ENCODE data around the gene PDE3B. TPM values are rescaled to one million over a fixed set of nuclear protein-coding genes. Genes with fewer than 3 reads are reported as not detected.
"Not testable (repeated sequence)": the region's sequence is repeated elsewhere in the genome, so short reads cannot be mapped to it uniquely, and the experiment has no call there.

PDE3B gene
- total and polyA plus RNA-seq, 7 experiments from 2014 or later, result 49.7 to 268 (median 139) TPM

- intact Hi-C loops (cut with micrococcal nuclease); H3K9me3 ChIP-seq (ENCODE audit: control insufficient read depth in 2 of 3, low read length in 3 of 3); H3K27ac ChIP-seq (ENCODE audit: low read depth, low read length); H3K27me3 Mint-ChIP-seq; H3K4me1 ChIP-seq (ENCODE audit: control insufficient read depth in 2 of 2, insufficient read depth in 2 of 2, low read length in 2 of 2); H3K27me3 ChIP-seq (ENCODE audit: control insufficient read depth in 2 of 2, insufficient read depth in 2 of 2, low read length in 2 of 2); ATAC-seq; H3K4me3 ChIP-seq (ENCODE audit: low read length); DNase-seq: not testable (repeated sequence)
- ChIA-PET POLR2A (interaction anchor here (1.3 to 1.4 kb wide), 2 partner anchors 19 to 31 kb away, joined by 4 to 6 read pairs; no protein-coding TSS in a partner anchor), CTCF (interaction anchor here (1.6 kb wide), 1 partner anchor 156 kb away, joined by 3 read pairs; no protein-coding TSS in a partner anchor)
- Mint-ChIP-seq H3K36me3 (peaks cover 19 to 79% (median 70%) of the 10 kb centered on the region in 5 donors), H3K4me1 (peaks cover 13 to 61% (median 53%) of the 10 kb centered on the region in 7 donors), H3K27ac (peak overlapping the region in 3 of 9 donors; percentile 29 to 57 (median 32)), H3K9me3 (peaks cover 0 to 14% (median 0%) of the 10 kb centered on the region in 11 donors), H3K4me3 (peak overlapping the region in 1 of 10 donors; percentile 3)
- H3K36me3 ChIP-seq (ENCODE audit: control insufficient read depth in 2 of 3, insufficient read depth in 3 of 3, low read length in 3 of 3), result peaks cover 0 to 15% (median 0%) of the 10 kb centered on the region in 3 experiments
These were observed 152.4 kb downstream of the PDE3B start for GRCh38 chr11:14796028-14796427.

GRCh38 chr11:14803846-14804245 lies 160.2 kb downstream of the PDE3B start:
- peaks cover 0 to 46% (median 25%) of the 10 kb centered on the region in 3 experiments for H3K36me3 ChIP-seq (ENCODE audit: control insufficient read depth in 2 of 3, insufficient read depth in 3 of 3, low read length in 3 of 3)
- H3K4me3 ChIP-seq (ENCODE audit: low read length), result no peak overlapping the region
- Mint-ChIP-seq H3K36me3 (peaks cover 31 to 81% (median 70%) of the 10 kb centered on the region in 5 donors), H3K27ac (no peak overlapping the region), H3K9me3 (peaks cover 2 to 17% (median 5%) of the 10 kb centered on the region in 11 donors), H3K4me3 (no peak overlapping the region), H3K4me1 (peaks cover 7 to 37% (median 24%) of the 10 kb centered on the region in 7 donors), H3K27me3 (no peaks in the 10 kb centered on the region)
- POLR2A ChIA-PET, result interaction anchor here (0.6 kb wide), 1 partner anchor 39 kb away, joined by 3 read pairs; no protein-coding TSS in a partner anchor
- CTCF ChIA-PET, result interaction anchor here (2.4 kb wide), 1 partner anchor 104 kb away, joined by 10 read pairs; no protein-coding TSS in a partner anchor
- intact Hi-C loops (cut with micrococcal nuclease), result no loop called here
- ATAC-seq, result no peak
- H3K4me1 ChIP-seq (ENCODE audit: control insufficient read depth in 2 of 2, insufficient read depth in 2 of 2, low read length in 2 of 2), result no peaks in the 10 kb centered on the region
- no peaks in the 10 kb centered on the region for H3K9me3 ChIP-seq (ENCODE audit: control insufficient read depth in 2 of 3, low read length in 3 of 3)
- H3K27ac ChIP-seq (ENCODE audit: low read depth, low read length), result no peak overlapping the region
- no peaks in the 10 kb centered on the region for H3K27me3 ChIP-seq (ENCODE audit: control insufficient read depth in 2 of 2, insufficient read depth in 2 of 2, low read length in 2 of 2)
- no peak for DNase-seq

GRCh38 chr11:14809466-14809865 lies 165.9 kb downstream of the PDE3B start:
- Histone ChIP-seq H3K27ac (ENCODE audit: low read depth, low read length) (no peak overlapping the region), H3K9me3 (ENCODE audit: control insufficient read depth in 2 of 3, low read length in 3 of 3) (no peaks in the 10 kb centered on the region), H3K36me3 (ENCODE audit: control insufficient read depth in 2 of 3, insufficient read depth in 3 of 3, low read length in 3 of 3) (peaks cover 0 to 43% (median 9%) of the 10 kb centered on the region in 3 experiments), H3K4me1 (ENCODE audit: control insufficient read depth in 2 of 2, insufficient read depth in 2 of 2, low read length in 2 of 2) (no peaks in the 10 kb centered on the region), H3K4me3 (ENCODE audit: low read length) (no peak overlapping the region), H3K27me3 (ENCODE audit: control insufficient read depth in 2 of 2, insufficient read depth in 2 of 2, low read length in 2 of 2) (no peaks in the 10 kb centered on the region)
- ChIA-PET POLR2A (no interaction called here), CTCF (no interaction called here)
- Mint-ChIP-seq H3K36me3 (peaks cover 20 to 74% (median 64%) of the 10 kb centered on the region in 5 donors), H3K27me3 (no peaks in the 10 kb centered on the region), H3K9me3 (peaks cover 3 to 23% (median 6%) of the 10 kb centered on the region in 11 donors), H3K27ac (peak overlapping the region in 3 of 9 donors; percentile 18 to 36 (median 32)), H3K4me1 (peaks cover 0 to 11% (median 5%) of the 10 kb centered on the region in 7 donors), H3K4me3 (no peak overlapping the region)
- no peak for ATAC-seq
- no peak for DNase-seq
- intact Hi-C loops (cut with micrococcal nuclease), result no loop called here

- no peak overlapping the region for H3K4me3 Mint-ChIP-seq
- peaks cover 0 to 14% (median 0%) of the 10 kb centered on the region in 7 donors for H3K4me1 Mint-ChIP-seq
- Histone ChIP-seq H3K9me3 (ENCODE audit: control insufficient read depth in 2 of 3, low read length in 3 of 3) (no peaks in the 10 kb centered on the region), H3K27ac (ENCODE audit: low read depth, low read length) (no peak overlapping the region), H3K36me3 (ENCODE audit: control insufficient read depth in 2 of 3, insufficient read depth in 3 of 3, low read length in 3 of 3) (peaks cover 0 to 37% (median 0%) of the 10 kb centered on the region in 3 experiments), H3K27me3 (ENCODE audit: control insufficient read depth in 2 of 2, insufficient read depth in 2 of 2, low read length in 2 of 2) (no peaks in the 10 kb centered on the region), H3K4me3 (ENCODE audit: low read length) (no peak overlapping the region), H3K4me1 (ENCODE audit: control insufficient read depth in 2 of 2, insufficient read depth in 2 of 2, low read length in 2 of 2) (no peaks in the 10 kb centered on the region)
- ChIA-PET POLR2A (interaction anchor here (0.6 to 0.8 kb wide), 3 partner anchors 47 to 274 kb away, joined by 3 to 5 read pairs (median 4); no protein-coding TSS in a partner anchor), CTCF (interaction anchor here (1.0 to 1.2 kb wide), 2 partner anchors 45 to 79 kb away, joined by 3 read pairs; partner anchors contain the start of gene CYP2R1)
- no peak for ATAC-seq
- no peaks in the 10 kb centered on the region for H3K27me3 Mint-ChIP-seq
- H3K36me3 Mint-ChIP-seq, result peaks cover 11 to 68% (median 57%) of the 10 kb centered on the region in 5 donors
- H3K9me3 Mint-ChIP-seq, result peaks cover 0 to 10% (median 0%) of the 10 kb centered on the region in 11 donors
- no peak for DNase-seq
- intact Hi-C loops (cut with micrococcal nuclease), result no loop called here
- peak overlapping the region in 2 of 9 donors; percentile 9 to 82 for H3K27ac Mint-ChIP-seq
These were observed 169.2 kb downstream of the PDE3B start for GRCh38 chr11:14812757-14813156.

- Histone ChIP-seq H3K27me3 (ENCODE audit: control insufficient read depth in 2 of 2, insufficient read depth in 2 of 2, low read length in 2 of 2) (no peaks in the 10 kb centered on the region), H3K27ac (ENCODE audit: low read depth, low read length) (no peak overlapping the region), H3K9me3 (ENCODE audit: control insufficient read depth in 2 of 3, low read length in 3 of 3) (no peaks in the 10 kb centered on the region), H3K4me3 (ENCODE audit: low read length) (no peak overlapping the region), H3K4me1 (ENCODE audit: control insufficient read depth in 2 of 2, insufficient read depth in 2 of 2, low read length in 2 of 2) (no peaks in the 10 kb centered on the region), H3K36me3 (ENCODE audit: control insufficient read depth in 2 of 3, insufficient read depth in 3 of 3, low read length in 3 of 3) (peaks cover 0 to 38% (median 0%) of the 10 kb centered on the region in 3 experiments)
- intact Hi-C loops (cut with micrococcal nuclease), result no loop called here
- ChIA-PET POLR2A (interaction anchor here (0.6 to 1.2 kb wide), 2 partner anchors 47 to 342 kb away, joined by 4 read pairs; no protein-coding TSS in a partner anchor), CTCF (no interaction called here)
- peaks cover 0 to 14% (median 0%) of the 10 kb centered on the region in 7 donors for H3K4me1 Mint-ChIP-seq
- no peak for ATAC-seq
- H3K4me3 Mint-ChIP-seq, result no peak overlapping the region
- peaks cover 11 to 66% (median 55%) of the 10 kb centered on the region in 5 donors for H3K36me3 Mint-ChIP-seq
- no peaks in the 10 kb centered on the region for H3K27me3 Mint-ChIP-seq
- peaks cover 0 to 6% (median 0%) of the 10 kb centered on the region in 11 donors for H3K9me3 Mint-ChIP-seq
- DNase-seq, result no peak
- peak overlapping the region in 3 of 9 donors; percentile 5 to 75 (median 33) for H3K27ac Mint-ChIP-seq
These were observed 169.9 kb downstream of the PDE3B start for GRCh38 chr11:14813516-14813915.

- no peak for DNase-seq
- no peak overlapping the region for H3K4me3 ChIP-seq (ENCODE audit: low read length)
- H3K9me3 ChIP-seq (ENCODE audit: control insufficient read depth in 2 of 3, low read length in 3 of 3), result no peaks in the 10 kb centered on the region
- Mint-ChIP-seq H3K4me1 (peaks cover 0 to 5% (median 0%) of the 10 kb centered on the region in 7 donors), H3K27ac (peak overlapping the region in 1 of 9 donors; percentile 60), H3K4me3 (no peak overlapping the region), H3K27me3 (no peaks in the 10 kb centered on the region), H3K9me3 (peaks cover 0 to 5% (median 0%) of the 10 kb centered on the region in 11 donors), H3K36me3 (peaks cover 13 to 69% (median 67%) of the 10 kb centered on the region in 5 donors)
- CTCF ChIA-PET, result no interaction called here
- intact Hi-C loops (cut with micrococcal nuclease), result no loop called here
- no peak overlapping the region for H3K27ac ChIP-seq (ENCODE audit: low read depth, low read length)
- H3K27me3 ChIP-seq (ENCODE audit: control insufficient read depth in 2 of 2, insufficient read depth in 2 of 2, low read length in 2 of 2), result no peaks in the 10 kb centered on the region
- POLR2A ChIA-PET, result no interaction called here
- no peak for ATAC-seq
- H3K36me3 ChIP-seq (ENCODE audit: control insufficient read depth in 2 of 3, insufficient read depth in 3 of 3, low read length in 3 of 3), result peaks cover 0 to 45% (median 0%) of the 10 kb centered on the region in 3 experiments
- H3K4me1 ChIP-seq (ENCODE audit: control insufficient read depth in 2 of 2, insufficient read depth in 2 of 2, low read length in 2 of 2), result no peaks in the 10 kb centered on the region
These were observed 175.2 kb downstream of the PDE3B start for GRCh38 chr11:14818779-14819178.
